Chondrocyte (in vitro differentiated cells): Measurements from ENCODE around the gene ARHGEF7. TPM values are rescaled to one million over a fixed set of nuclear protein-coding genes. Genes with fewer than 3 reads are reported as not detected.

Experiments used
- DNase-seq: peaks from one replicate; pipeline ENCODE4 v3.0.0; 2021; ENCODE audit warnings: mixed read lengths, low spot score
- H3K27ac Mint-ChIP-seq: one replicate; pipeline ENCODE4 v1.8.0; 2021; ENCODE audit warnings: mild to moderate bottlenecking, moderate library complexity, mixed read lengths; ENCODE audit not compliant: unreplicated experiment
- H3K27me3 Mint-ChIP-seq: 2 replicates; pipeline ENCODE4 v1.8.0; 2021; ENCODE audit warnings: low read depth, mixed read lengths
- H3K36me3 Mint-ChIP-seq: 2 replicates; pipeline ENCODE4 v1.8.0; 2021; ENCODE audit warnings: low read depth, mixed read lengths
- H3K4me1 Mint-ChIP-seq: 2 replicates; pipeline ENCODE4 v1.8.0; 2021; ENCODE audit warnings: low read depth, mild to moderate bottlenecking, mixed read lengths
- H3K4me3 Mint-ChIP-seq: one replicate; pipeline ENCODE4 v1.8.0; 2021; ENCODE audit warnings: mild to moderate bottlenecking, moderate library complexity, mixed read lengths; ENCODE audit not compliant: unreplicated experiment
- H3K9me3 Mint-ChIP-seq: 2 replicates; pipeline ENCODE4 v1.8.0; 2021; ENCODE audit warnings: low read depth, mixed read lengths
- total RNA-seq: library from RNA; stranded (reverse); gene quantifications from 3 replicates; pipeline ENCODE4 v1.2.1, GENCODE V29; 2021
- TF ChIP-seq, protein P1 (sequence below): fragments of 200-600 bp; sonication (generic); IDR thresholded peaks from 2 replicates; pipeline ENCODE4 v1.5.0; 2021; ENCODE audit warnings: antibody characterized with exemption, mild to moderate bottlenecking, moderate library complexity

ARHGEF7 gene
- total RNA-seq, 1 donor from 2014 or later: 137 TPM

DNA sequence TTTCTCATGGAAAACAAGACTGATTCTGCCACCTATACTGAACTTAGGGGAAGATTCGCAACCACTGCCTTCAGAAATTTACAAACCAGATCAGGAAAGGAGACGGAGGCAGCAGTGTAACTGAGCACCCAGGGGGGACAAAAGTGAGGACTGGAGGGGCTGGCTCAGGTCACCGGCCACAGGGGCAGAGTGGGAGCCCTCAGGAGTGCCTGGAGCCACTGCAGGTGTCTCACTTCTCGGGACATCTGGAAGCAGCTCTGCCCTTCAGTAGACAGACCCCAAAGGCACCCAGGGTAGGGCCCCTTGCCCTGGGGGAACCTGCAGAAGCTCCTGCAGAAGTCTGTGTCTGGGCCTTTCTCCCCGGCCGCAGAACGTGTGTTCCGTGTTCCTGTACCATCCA is 5.8 kb downstream of the ARHGEF7 start:
- DNase-seq: no peak
- Mint-ChIP-seq H3K9me3 (no peaks in the 10 kb centered on the region), H3K36me3 (peaks cover 2% of the 10 kb centered on the region), H3K4me1 (peaks cover 80% of the 10 kb centered on the region), H3K27ac (peak overlapping the region; percentile 80), H3K27me3 (no peaks in the 10 kb centered on the region), H3K4me3 (no peak overlapping the region)
- TF ChIP-seq, protein P1, sequence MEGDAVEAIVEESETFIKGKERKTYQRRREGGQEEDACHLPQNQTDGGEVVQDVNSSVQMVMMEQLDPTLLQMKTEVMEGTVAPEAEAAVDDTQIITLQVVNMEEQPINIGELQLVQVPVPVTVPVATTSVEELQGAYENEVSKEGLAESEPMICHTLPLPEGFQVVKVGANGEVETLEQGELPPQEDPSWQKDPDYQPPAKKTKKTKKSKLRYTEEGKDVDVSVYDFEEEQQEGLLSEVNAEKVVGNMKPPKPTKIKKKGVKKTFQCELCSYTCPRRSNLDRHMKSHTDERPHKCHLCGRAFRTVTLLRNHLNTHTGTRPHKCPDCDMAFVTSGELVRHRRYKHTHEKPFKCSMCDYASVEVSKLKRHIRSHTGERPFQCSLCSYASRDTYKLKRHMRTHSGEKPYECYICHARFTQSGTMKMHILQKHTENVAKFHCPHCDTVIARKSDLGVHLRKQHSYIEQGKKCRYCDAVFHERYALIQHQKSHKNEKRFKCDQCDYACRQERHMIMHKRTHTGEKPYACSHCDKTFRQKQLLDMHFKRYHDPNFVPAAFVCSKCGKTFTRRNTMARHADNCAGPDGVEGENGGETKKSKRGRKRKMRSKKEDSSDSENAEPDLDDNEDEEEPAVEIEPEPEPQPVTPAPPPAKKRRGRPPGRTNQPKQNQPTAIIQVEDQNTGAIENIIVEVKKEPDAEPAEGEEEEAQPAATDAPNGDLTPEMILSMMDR: no peak

DNA sequence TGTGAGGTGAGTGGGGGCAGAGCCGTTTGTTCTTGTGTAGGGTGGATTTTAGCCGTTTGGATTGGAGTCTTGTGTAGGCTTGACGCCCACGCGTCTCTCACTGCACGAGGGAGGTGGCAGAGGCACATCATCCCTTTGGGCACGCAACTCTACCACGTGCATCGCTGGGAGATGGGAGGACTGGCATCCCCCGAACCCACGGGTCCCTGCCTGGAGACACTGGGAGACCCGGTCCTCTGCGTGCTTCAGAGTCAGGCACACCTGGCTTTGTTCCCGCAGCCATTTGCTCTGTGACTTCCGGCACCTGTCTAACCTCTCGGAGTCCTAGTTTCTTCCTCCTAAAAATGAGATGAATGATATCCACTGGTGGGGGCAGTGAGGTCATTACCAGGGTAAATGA is 6.4 kb downstream of the ARHGEF7 start:
- Mint-ChIP-seq H3K4me1 (peaks cover 74% of the 10 kb centered on the region), H3K27me3 (no peaks in the 10 kb centered on the region), H3K27ac (peak overlapping the region; percentile 54), H3K36me3 (peaks cover 2% of the 10 kb centered on the region), H3K4me3 (no peak overlapping the region), H3K9me3 (no peaks in the 10 kb centered on the region)
- TF ChIP-seq, protein P1: no peak
- no peak for DNase-seq

DNA sequence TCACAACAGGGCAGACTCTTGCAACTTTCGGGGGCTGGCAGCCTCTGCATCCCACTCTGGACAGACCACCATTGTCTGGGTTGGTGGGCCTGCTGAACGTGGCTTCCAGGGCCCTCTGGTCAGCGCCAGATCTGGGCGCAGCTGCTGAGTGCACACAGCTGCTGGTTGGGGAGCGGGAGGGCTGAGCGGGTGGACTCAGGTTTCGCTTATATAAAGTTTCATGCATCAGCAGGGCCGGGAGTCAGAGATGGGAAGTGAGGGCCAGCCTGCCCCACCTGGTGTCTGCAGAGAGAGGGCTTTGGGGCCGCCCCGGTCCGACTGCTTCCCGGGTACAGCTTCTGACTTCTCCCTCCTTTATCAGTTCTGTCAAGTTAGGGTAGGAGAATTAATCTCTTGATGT is 6.9 kb downstream of the ARHGEF7 start:
- H3K27me3 Mint-ChIP-seq: no peaks in the 10 kb centered on the region
- no peak for DNase-seq
- peak overlapping the region; percentile 54 for H3K27ac Mint-ChIP-seq
- H3K4me3 Mint-ChIP-seq: no peak overlapping the region
- peaks cover 71% of the 10 kb centered on the region for H3K4me1 Mint-ChIP-seq
- H3K36me3 Mint-ChIP-seq: peaks cover 2% of the 10 kb centered on the region
- no peaks in the 10 kb centered on the region for H3K9me3 Mint-ChIP-seq
- TF ChIP-seq, protein P1: no peak

DNA sequence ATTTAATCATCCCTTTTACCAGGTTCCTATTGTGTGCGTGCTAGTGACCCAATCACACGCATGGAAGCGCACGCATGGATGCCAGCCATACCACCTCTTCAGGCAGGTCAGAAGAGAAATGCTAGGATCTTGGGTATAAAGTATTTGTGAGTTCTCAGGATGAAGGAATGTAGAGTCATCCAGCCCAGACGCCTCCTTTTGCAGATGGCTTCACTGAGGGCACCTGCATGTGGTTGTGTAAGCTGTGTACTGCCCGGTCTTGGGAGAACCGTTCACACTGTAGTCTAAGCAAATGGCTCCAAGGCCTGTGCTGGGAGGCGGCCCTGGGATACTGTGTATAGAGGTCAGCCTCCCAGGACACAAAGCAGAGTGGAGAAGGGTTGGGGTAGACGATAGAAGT is 7.5 kb downstream of the ARHGEF7 start:
- H3K27ac Mint-ChIP-seq: peak overlapping the region; percentile 49
- no peak overlapping the region for H3K4me3 Mint-ChIP-seq
- TF ChIP-seq, protein P1: no peak
- H3K9me3 Mint-ChIP-seq: no peaks in the 10 kb centered on the region
- DNase-seq: no peak
- peaks cover 2% of the 10 kb centered on the region for H3K36me3 Mint-ChIP-seq
- peaks cover 66% of the 10 kb centered on the region for H3K4me1 Mint-ChIP-seq
- H3K27me3 Mint-ChIP-seq: no peaks in the 10 kb centered on the region

DNA sequence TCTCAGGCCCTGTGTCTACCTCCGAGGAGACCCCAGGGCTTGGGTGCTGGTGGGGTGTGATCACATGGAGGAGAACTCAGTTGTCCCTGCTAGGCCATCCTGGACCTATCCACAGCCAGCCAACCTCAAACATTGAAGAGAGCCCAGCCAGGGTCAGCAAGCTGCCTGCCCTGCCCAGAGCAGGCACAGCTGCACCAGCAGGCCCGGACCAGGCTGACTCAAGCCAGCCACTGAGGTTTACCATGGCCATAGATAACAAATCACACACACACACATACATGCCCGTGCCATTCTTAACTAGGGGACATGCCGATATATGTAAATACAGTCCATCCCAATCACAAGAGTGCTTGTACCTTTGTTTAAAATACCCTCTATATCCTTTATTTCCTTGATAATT is 8.1 kb downstream of the ARHGEF7 start:
- Mint-ChIP-seq H3K27ac (no peak overlapping the region), H3K4me3 (no peak overlapping the region), H3K4me1 (peaks cover 60% of the 10 kb centered on the region), H3K9me3 (no peaks in the 10 kb centered on the region), H3K36me3 (peaks cover 2% of the 10 kb centered on the region), H3K27me3 (no peaks in the 10 kb centered on the region)
- DNase-seq: no peak
- TF ChIP-seq, protein P1: no peak
